Myocyte (in vitro differentiated cells): ENCODE measurements around the gene GNAI2. TPM values are rescaled to one million over a fixed set of nuclear protein-coding genes. Genes with fewer than 3 reads are reported as not detected.
"Not testable (repeated sequence)": the region's sequence is repeated elsewhere in the genome, so short reads cannot be mapped to it uniquely, and the experiment has no call there.

Source experiments
- DNase-seq: peaks from one replicate; pipeline ENCODE4 v3.0.0-alpha.2; 2012; ENCODE audit warnings: low read depth
- total RNA-seq: library from RNA; depleted of rRNA; stranded (reverse); fragments of >200 nt; gene quantifications from 2 replicates; pipeline ENCODE4 v1.2.3, GENCODE V29; 2014

GNAI2 gene
- total RNA-seq, 1 donor from 2014 or later: 138 TPM

DNA sequence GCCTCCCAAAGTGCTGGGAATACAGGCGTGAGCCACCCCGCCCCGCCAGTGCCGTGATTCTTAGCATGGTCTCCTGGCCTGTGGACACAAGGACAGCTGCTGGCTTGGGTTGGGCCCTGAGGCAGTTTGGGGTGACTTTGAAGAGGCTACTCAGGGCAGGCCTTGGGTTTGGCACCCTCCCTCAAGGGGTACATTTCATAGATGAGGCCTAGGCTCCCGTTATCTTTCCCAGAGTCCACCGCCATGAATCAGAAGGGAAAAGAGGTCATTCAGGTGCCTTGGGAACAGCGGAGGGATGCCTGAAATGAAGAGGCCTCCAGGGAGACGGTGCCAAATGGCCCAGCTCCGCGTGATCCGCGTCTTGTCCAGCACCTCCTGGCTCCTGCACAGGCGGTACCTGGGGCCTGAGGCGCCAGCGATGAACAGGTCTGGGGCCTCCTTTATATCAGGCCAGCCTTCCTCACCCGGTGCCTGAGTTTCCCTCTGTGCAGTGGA, 9.3 kb downstream of the GNAI2 start:
- peak; percentile 46 for DNase-seq

GRCh38 chr3:50245831-50246516, 10.0 kb downstream of the GNAI2 start:
- DNase-seq: peak; percentile 94

- DNase-seq: peak; percentile 95
Measured at GRCh38 chr3:50246517-50246954, 10.5 kb downstream of the GNAI2 start.

DNA sequence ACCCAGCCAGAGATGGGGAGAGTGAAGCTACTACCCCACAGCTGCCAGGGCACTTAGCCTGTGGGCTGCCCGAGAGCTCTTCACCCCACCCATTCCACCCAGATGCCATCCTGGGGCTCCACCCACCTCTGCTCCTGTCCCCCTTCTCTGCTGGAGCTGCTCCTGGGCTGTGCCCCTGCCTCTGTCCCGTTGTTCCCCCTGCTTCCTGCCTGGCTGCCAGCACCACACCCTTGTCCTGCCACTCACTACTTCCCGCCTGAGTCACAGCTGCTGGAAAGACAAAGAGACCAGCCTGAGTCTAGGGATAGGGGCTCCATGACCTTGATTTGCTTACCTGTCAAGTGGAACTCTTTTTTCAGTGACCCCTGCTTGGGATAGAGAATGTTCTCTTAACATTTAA, 12.4 kb downstream of the GNAI2 start:
- peak; percentile 67 for DNase-seq

DNA sequence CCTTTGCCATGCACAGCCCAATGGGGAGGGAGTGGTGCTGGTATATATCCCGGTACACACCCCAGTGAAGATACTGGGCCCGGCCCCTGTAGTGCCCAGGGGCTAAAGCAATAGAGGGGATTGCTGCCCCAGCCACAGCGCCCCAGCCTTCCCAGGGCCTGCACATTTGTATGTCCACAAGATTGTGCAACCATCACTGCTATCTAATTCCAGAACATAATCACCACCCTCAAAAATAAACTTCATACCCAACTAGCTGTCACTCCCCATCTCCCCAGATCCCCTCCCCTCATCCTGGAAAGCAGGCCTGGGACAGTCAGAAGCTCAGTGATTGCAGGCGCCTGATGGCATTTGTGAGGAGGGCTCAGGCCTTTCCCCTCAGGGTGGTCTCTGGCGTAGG, 13.5 kb downstream of the GNAI2 start:
- no peak for DNase-seq

GRCh38 chr3:50250514-50250913, 14.5 kb downstream of the GNAI2 start:
- DNase-seq: no peak

DNA sequence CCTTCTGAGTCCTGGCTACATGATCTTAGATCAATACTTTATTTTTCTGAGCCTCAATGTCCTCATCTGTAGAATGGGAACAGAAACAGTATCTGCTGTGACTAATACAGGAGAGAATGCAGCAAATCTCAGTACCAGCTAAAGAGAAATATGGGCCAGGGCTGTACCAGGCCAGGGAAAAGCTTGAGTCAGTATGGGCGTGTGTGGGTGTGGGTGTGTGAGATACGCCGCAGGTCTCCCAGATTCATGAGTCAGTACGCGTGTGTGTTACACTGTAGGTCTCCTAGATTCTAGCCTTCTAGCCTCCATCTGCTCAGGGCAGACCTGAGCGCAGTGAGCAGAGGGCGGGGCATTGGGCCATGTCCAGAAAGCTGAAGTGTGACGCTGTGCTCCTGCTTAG, 15.2 kb downstream of the GNAI2 start:
- DNase-seq: no peak

DNA sequence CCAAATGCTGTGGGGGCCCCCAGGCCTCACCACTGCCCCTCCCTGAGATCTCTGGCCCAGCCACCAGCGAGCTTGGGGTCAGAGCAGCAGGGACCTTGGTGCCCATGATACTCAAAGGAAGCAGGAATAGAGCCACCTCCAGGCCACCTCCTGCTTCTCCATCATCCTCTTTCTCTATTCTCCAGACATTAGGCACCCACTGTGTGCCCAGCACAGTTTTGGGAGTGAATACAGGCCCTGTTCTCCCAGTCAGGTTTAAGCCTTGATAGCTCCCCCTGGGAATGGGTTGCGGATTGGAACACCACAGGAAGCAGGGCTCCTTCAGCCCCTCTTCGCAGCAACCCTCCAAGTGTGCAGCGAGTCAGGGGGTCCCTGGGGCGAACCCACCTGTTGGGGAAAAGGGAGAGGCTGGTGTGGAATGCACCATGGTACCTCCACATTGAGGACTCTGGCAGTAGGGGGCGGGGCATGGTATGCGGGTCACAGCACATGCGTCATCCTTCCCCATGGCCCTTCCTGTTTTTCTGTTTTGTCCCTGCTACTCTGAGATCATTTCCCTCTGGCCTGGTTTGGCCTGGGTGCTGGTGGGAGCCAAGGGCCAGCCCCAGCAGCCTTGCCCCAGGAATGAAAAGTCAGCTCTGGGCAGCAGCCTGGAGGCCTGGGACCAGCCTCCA, 18.7 kb downstream of the GNAI2 start:
- no peak for DNase-seq

DNA sequence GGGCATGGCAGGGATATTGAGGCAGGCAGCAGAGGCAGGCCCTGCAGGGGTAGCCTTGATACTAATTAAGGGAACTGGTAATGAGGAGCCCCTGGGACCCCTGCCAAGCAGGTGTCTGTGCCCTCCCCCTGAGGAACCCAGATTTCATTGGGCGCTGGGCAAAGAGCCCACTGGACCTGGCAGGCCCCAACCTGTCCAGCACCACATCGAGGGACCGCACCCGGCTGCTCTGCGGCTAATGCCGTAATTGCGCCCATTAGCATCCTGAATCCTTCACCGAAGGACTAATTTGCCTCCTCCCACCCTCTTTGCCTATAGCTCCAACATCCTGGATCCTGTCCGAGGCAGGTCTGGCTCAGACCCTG, 19.2 kb downstream of the GNAI2 start:
- DNase-seq: no peak

DNA sequence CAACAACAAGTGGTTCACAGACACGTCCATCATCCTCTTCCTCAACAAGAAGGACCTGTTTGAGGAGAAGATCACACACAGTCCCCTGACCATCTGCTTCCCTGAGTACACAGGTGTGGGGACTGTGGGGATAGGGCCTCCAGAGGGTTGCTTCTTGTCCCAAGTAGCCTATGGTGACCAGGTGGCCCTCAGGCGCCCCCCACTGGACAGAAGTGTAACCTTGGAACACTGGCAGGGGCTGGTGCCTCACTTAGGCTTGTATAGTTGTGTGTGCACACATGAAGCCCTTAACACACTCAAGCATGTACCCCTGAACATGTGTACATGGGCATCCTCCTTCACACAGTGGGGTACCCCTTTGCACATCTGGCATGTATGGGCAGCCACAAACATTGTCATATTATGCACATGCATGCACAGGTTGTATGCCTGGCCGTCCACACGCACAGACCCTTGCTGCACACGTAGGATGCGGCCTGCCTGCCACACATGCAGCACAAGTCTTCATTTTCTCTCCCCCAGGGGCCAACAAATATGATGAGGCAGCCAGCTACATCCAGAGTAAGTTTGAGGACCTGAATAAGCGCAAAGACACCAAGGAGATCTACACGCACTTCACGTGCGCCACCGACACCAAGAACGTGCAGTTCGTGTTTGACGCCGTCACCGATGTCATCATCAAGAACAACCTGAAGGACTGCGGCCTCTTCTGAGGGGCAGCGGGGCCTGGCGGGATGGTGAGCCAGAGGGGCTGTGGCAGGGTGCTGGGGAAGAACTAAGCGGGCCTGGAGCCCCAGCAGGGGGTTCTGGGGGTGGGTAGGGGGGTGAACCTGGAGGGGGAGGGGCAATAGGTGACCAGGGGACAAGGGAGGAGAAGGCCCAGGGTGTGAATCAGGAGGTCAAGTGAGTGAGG, 21.2 kb downstream of the GNAI2 start:
- no peak for DNase-seq

- DNase-seq: no peak
Measured at GRCh38 chr3:50258029-50258680, 22.2 kb downstream of the GNAI2 start.

DNA sequence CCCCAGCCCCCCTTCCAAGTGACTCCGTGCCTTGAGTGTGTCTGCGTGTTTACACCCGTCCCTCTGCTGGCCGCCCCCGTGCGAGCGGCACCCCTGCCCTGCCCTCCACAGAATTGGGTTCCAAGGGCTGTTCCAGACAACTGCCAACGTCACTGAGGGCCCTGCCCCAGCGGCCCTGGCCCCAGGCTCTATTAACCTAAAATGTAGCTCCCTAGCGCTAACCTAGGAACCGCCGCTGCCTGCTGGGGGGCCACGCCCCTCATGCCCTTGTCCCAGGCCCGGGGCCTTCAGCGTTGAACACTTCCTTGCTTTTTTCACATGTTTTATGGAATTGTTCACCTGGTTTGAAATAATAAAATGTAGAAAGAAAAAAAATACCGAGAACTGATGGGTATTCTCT, 23.0 kb downstream of the GNAI2 start:
- DNase-seq: no peak

DNA sequence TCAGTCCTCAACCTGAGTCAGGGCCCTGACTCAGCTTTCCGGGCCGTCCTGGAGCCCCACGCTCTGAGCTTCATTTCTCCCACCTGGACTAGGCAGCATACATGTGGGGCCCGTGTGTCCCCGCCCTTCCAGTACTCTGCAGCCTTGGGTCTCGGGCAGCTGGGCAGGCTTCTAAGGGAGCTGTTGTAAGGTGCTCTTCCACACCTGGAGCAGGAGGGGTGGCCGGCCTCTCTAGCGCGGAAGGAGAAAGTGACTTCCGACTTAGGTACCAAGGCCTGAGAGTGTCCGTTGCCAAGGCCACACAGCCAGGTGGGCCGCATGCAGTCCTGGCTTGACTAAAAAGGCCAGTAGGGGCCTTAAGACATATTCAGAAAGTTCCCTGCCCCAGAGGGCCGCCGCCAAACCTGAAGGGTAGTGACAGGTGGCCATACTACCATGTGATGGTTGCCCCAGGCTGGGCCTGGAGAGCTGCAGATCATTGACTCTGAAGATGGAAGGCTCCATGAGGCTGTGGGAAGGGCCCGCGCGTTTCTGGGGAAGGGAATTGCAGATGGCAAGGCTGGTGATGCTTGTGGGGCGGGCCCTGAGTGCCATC, 23.5 kb downstream of the GNAI2 start:
- no peak for DNase-seq

DNA sequence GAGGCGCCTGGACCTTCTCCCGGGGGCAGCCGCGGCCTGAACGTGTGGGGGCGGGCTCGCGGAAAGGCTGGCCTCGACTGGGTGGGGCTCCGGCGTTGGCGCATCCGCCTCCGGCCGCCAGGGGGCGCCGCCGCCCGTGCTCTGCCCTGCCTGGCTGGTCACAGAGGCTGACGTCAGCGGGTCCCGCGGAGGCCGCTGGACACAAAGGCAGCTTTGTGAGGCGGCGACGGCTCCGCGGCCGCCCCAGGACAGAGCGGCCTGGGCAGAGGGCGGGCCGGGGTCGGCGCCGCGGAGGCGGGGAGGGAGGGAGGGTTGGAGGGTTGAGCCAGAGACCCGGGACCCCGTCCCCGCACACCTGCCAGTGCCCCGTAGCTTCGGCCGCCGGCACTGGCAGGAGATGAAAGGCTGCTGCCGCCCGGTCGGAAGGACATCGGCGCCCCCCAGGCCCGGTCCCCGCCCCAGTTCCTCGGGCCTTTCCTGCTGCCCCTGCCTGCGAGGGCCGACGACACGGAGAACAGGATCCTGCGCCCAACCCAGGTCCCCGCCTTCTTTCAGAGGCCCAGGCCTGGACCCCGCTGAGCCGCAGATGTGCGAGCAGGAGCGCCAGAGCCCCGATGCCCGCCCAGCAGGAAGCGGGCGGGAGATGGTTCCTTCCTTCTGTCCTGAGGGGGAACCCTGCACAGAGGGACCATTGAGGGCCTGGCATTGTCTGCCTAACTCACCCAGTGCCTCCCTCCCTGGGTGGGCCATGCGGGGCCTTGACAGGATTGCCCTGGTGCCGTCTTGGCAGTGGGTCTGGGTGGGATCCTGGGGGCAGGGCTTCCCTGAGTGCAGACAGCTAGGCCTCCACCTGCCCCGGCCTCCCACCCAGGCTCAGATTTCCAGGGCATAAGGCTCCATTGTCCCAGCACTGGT, 24.3 kb downstream of the GNAI2 start:
- peak; percentile 91 for DNase-seq

GRCh38 chr3:50260942-50261441, 25.0 kb downstream of the GNAI2 start:
- DNase-seq: no peak

DNA sequence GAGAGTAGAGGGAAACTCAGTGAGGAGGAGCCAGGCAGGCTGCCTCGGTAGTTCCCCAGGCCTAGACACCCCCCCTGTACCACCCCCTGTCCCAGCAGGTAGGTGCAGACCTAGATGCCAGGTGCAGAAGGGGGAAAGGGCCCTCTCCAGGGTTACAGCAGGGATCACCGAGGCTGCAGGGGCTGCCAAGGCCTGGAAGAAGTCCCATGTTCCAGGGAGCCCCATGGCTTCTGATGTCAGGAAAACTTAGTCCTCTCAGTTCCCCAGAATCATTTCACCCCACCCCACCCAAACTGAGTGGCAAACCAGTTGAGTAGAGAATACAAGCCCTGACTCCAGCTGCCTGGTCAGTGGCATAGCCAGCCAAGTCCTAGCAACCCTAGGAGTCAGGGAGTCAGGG, 25.5 kb downstream of the GNAI2 start:
- no peak for DNase-seq

DNA sequence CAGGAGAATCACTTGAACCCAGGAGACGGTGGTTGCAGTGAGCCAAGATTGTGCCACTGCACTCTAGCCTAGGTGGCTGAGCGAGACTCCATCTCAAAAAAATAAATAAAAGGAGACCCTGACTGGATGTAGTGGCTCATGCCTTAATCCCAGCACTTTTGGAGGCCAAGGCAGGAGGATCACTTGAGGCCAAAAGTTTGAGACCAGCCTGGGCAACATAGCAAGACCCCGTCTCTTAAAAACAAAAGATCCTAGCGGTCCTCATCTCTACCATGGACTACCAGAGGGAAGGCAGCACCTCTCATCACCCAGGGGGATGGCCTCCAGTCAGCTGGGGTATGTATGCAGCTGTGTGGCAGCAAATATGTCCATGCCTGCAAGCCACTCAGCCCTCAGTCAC, 26.2 kb downstream of the GNAI2 start:
- not testable (repeated sequence) for DNase-seq

- DNase-seq: no peak
Measured at GRCh38 chr3:50262778-50263177, 26.8 kb downstream of the GNAI2 start.
